ENCODE data around the gene CD84.
"Not testable (repeated sequence)": the region's sequence is repeated elsewhere in the genome, so short reads cannot be mapped to it uniquely, and the experiment has no call there.

The CD84 gene

DNA sequence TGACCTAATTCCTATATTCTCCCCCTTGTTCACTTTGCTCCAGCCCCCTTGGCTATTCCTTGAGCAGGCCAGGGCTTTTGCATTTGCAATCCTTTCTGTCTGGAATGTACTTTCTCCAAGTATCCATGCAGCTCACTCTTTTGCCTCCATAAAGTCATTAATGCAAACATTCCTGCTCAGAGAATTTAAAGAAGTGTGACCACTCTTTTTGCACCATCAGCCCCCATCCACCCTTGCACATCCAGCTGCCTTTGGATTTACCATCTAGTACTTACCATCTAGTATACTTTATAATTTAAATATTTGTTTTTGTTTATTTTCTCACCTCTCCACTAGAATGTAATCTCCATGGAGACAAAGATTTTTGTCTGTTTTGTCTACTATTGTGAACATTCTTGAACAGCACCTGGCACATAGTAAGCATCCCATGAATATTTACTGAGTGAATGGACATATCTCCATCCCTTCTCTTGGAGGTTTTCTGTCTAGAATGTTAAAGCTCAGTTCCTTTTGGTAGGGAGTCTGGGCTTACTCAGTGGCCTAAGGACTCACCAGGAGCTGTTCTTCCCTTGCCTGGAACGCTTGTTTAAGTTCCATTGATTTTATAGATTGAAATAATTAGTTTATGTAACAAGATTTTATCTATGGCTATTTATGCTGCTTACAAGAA is 78.8 kb downstream of the CD84 start:
- DNase-seq, result no peak

DNA sequence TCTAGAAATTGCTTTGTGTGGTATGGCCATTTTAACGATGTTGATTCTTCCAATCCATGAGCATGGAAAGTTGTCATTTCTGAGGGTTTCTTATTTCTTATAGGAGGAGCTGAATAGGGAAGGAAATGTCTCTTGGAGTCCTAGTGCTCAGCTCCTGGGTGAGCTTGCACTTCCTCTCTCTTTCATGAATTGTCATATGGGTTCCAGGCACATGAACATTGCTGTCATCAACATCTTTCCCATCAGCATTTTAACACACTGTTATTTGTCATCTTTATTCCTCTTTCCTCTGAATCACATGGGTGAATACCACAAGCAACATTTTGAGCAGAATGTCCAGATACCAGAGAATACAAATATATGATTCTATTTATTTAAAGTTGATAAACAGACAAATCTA is 79.7 kb downstream of the CD84 start:
- DNase-seq, result no peak

DNA sequence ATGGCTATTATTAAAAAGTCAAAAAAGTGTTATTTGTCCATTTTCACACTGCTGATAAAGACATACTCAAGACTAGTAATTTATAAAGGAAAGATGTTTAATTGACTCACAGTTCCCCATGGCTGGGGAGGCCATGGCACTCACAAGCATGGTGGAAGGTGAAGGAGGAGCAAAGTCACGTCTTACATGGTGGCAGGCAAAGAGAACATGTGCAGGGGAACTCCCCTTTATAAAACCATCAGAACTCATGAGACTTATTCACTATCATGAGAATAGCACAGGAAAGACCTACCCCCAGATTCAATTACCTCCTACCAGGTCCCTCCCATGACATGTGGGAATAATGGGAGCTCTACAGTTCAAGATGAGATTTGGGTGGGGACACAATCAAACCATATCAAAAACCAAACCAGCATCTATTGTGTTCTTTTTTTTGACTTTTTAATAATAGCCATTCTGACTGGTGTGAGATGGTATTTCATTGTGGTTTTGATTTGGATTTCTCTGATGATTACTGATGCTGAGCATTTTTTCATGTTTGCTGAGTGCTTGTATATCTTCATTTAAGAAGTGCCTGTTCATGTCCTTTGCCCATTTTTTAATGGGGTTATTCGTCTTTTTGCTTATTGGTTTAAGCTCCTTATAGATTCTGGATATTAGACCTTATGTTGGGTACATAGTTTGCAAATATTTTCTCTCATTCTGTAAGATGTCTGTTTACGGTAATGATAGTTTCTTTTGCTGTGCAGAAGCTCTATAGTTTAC is 80.8 kb downstream of the CD84 start:
- not testable (repeated sequence) for DNase-seq

DNA sequence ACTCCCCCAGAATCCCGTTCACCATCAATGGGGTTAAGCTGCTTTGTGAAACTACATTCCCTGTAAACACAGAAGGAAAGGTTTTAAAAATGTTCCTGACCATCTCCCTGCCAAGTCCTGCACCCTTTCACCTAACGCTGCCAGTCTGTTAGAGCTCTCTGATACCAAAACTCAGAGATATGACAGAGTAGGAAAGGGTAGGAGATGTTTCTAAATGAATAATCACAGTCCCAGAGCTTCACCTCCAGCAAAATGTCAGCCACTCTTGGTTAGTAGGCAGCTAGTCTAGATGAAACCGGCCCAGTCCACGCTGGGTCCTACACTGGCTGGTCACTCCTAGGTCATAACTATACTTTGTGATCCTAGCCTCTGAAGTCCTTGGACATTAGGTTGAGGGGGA is 83.0 kb downstream of the CD84 start:
- no peak for DNase-seq

DNA sequence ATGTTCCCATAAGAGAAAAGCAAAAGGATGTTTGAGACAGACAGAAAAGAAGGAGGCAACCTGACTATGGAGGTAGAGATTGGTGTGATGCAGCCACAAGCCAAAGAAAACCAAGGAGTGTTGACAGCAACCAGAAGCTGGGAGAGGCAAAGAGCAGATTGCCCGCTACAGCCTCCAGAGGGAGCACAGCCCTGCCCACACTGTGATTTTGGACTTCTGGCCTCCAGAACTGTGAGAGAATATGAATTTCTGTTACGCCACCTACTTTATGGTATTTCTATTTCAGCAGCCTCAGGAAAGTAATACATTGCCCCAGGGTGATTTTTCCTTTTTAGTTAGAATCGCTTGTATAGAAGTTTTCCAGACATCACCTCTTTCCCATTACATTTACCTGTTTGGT is 84.7 kb downstream of the CD84 start:
- no peak for DNase-seq

DNA sequence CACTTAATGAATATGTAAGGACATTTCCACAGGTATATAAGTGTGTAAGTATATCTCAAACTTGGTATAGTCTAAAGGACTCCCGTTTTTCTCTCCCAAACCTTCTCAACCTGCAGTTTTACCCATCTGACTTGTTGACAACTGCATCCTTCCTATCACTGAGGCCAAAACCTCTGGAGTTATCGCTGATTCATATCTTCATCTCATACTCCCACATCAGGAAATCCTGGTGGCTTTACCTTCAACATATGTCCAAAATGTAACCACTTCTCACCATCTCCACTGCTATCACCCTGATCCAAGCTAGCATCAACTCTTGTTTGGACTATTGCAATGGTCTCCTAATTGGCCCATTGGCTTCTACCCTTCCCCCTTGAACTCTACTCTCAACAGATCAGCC is 86.7 kb downstream of the CD84 start:
- no peak for DNase-seq

DNA sequence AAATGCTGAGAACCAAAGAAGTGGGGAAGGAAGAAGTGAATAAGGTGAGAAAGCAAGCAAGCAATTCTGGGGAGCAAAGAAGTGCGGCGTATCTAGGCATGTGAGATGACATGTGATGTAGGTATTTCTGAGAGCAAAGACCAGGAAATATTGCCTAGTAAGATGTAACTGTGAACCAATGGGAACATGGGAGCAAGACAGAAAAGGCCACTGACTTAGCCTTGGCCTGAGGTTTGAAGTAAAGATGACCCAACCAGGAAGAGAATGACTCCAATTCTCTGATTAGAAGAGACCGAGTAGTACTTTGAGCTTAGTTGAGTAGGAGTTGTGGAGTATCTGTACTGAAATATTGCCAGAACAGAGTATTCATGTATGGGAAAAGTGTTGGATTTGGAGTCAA is 87.3 kb downstream of the CD84 start:
- DNase-seq, result no peak
